HUES6 (cell line): Measurements from ENCODE around the gene MED13L.

Experiments used
- H3K27ac ChIP-seq: 2 replicates; pipeline ENCODE4 v1.7.0; 2013; ENCODE audit warnings: low read depth, mild to moderate bottlenecking, low read length, inconsistent platforms
- H3K27me3 ChIP-seq: 2 replicates; pipeline ENCODE4 v1.6.1; 2013; ENCODE audit warnings: low read length; ENCODE audit not compliant: control insufficient read depth, insufficient read depth
- H3K36me3 ChIP-seq: 2 replicates; pipeline ENCODE4 v1.6.1; 2013; ENCODE audit warnings: low read length; ENCODE audit not compliant: control insufficient read depth, insufficient read depth
- H3K4me1 ChIP-seq: 2 replicates; pipeline ENCODE4 v1.6.1; 2013; ENCODE audit warnings: low read length; ENCODE audit not compliant: control insufficient read depth, insufficient read depth
- H3K4me3 ChIP-seq: 2 replicates; pipeline ENCODE4 v1.5.1; 2013; ENCODE audit warnings: low read depth, low read length
- H3K9ac ChIP-seq: one replicate; pipeline ENCODE4 v1.6.1; 2013; ENCODE audit warnings: mild to moderate bottlenecking, low read length
- H3K9me3 ChIP-seq: 2 replicates; pipeline ENCODE4 v1.6.1; 2013; ENCODE audit warnings: low read depth, low read length; ENCODE audit not compliant: control insufficient read depth, insufficient read depth

The MED13L gene

GRCh38 chr12:116180448-116180847 lies 97.0 kb downstream of the MED13L start:
- no peak overlapping the region for H3K27ac ChIP-seq
- H3K36me3 ChIP-seq = no peaks in the 10 kb centered on the region
- H3K4me3 ChIP-seq = no peak overlapping the region
- H3K27me3 ChIP-seq = no peaks in the 10 kb centered on the region
- H3K9me3 ChIP-seq = no peaks in the 10 kb centered on the region
- H3K4me1 ChIP-seq = peaks cover 27% of the 10 kb centered on the region
- no peak overlapping the region for H3K9ac ChIP-seq

GRCh38 chr12:116179384-116179783 lies 98.1 kb downstream of the MED13L start:
- Histone ChIP-seq H3K27me3 (no peaks in the 10 kb centered on the region), H3K4me1 (peaks cover 29% of the 10 kb centered on the region), H3K9ac (no peak overlapping the region), H3K9me3 (no peaks in the 10 kb centered on the region), H3K36me3 (no peaks in the 10 kb centered on the region), H3K27ac (no peak overlapping the region), H3K4me3 (no peak overlapping the region)

- no peaks in the 10 kb centered on the region for H3K27me3 ChIP-seq
- H3K36me3 ChIP-seq = no peaks in the 10 kb centered on the region
- peaks cover 22% of the 10 kb centered on the region for H3K4me1 ChIP-seq
- H3K9me3 ChIP-seq = no peaks in the 10 kb centered on the region
- H3K9ac ChIP-seq = no peak overlapping the region
- no peak overlapping the region for H3K4me3 ChIP-seq
- no peak overlapping the region for H3K27ac ChIP-seq
Measured at GRCh38 chr12:116177017-116177416, 100.5 kb downstream of the MED13L start.

- H3K4me1 ChIP-seq = peaks cover 29% of the 10 kb centered on the region
- no peaks in the 10 kb centered on the region for H3K9me3 ChIP-seq
- no peak overlapping the region for H3K4me3 ChIP-seq
- no peak overlapping the region for H3K9ac ChIP-seq
- no peak overlapping the region for H3K27ac ChIP-seq
- H3K36me3 ChIP-seq = no peaks in the 10 kb centered on the region
- H3K27me3 ChIP-seq = no peaks in the 10 kb centered on the region
Measured at GRCh38 chr12:116174904-116175303, 102.6 kb downstream of the MED13L start.

GRCh38 chr12:116174006-116174405 lies 103.5 kb downstream of the MED13L start:
- Histone ChIP-seq H3K27ac (no peak overlapping the region), H3K9me3 (no peaks in the 10 kb centered on the region), H3K27me3 (no peaks in the 10 kb centered on the region), H3K36me3 (no peaks in the 10 kb centered on the region), H3K9ac (no peak overlapping the region), H3K4me1 (peaks cover 29% of the 10 kb centered on the region), H3K4me3 (no peak overlapping the region)

GRCh38 chr12:116172224-116172849 lies 105.2 kb downstream of the MED13L start:
- Histone ChIP-seq H3K9ac (no peak overlapping the region), H3K36me3 (no peaks in the 10 kb centered on the region), H3K27me3 (no peaks in the 10 kb centered on the region), H3K9me3 (no peaks in the 10 kb centered on the region), H3K4me3 (no peak overlapping the region), H3K27ac (no peak overlapping the region), H3K4me1 (peaks cover 29% of the 10 kb centered on the region)

GRCh38 chr12:116171549-116171948 lies 105.9 kb downstream of the MED13L start:
- H3K4me1 ChIP-seq = peaks cover 22% of the 10 kb centered on the region
- no peak overlapping the region for H3K27ac ChIP-seq
- H3K36me3 ChIP-seq = no peaks in the 10 kb centered on the region
- no peak overlapping the region for H3K4me3 ChIP-seq
- H3K27me3 ChIP-seq = no peaks in the 10 kb centered on the region
- no peak overlapping the region for H3K9ac ChIP-seq
- no peaks in the 10 kb centered on the region for H3K9me3 ChIP-seq

- Histone ChIP-seq H3K27me3 (no peaks in the 10 kb centered on the region), H3K4me1 (peaks cover 21% of the 10 kb centered on the region), H3K27ac (no peak overlapping the region), H3K4me3 (no peak overlapping the region), H3K9ac (no peak overlapping the region), H3K36me3 (no peaks in the 10 kb centered on the region), H3K9me3 (no peaks in the 10 kb centered on the region)
Measured at GRCh38 chr12:116169071-116169470, 108.4 kb downstream of the MED13L start.

GRCh38 chr12:116166306-116166705 lies 111.2 kb downstream of the MED13L start:
- Histone ChIP-seq H3K36me3 (no peaks in the 10 kb centered on the region), H3K27ac (no peak overlapping the region), H3K9me3 (no peaks in the 10 kb centered on the region), H3K9ac (no peak overlapping the region), H3K4me1 (peaks cover 23% of the 10 kb centered on the region), H3K4me3 (no peak overlapping the region), H3K27me3 (no peaks in the 10 kb centered on the region)

- Histone ChIP-seq H3K36me3 (no peaks in the 10 kb centered on the region), H3K9ac (no peak overlapping the region), H3K4me3 (no peak overlapping the region), H3K27me3 (no peaks in the 10 kb centered on the region), H3K27ac (no peak overlapping the region), H3K4me1 (peaks cover 34% of the 10 kb centered on the region), H3K9me3 (no peaks in the 10 kb centered on the region)
Measured at GRCh38 chr12:116165036-116165425, 112.5 kb downstream of the MED13L start.

- H3K4me1 ChIP-seq = peaks cover 35% of the 10 kb centered on the region
- H3K9ac ChIP-seq = no peak overlapping the region
- no peaks in the 10 kb centered on the region for H3K9me3 ChIP-seq
- H3K27me3 ChIP-seq = no peaks in the 10 kb centered on the region
- H3K36me3 ChIP-seq = no peaks in the 10 kb centered on the region
- H3K27ac ChIP-seq = no peak overlapping the region
- no peak overlapping the region for H3K4me3 ChIP-seq
Measured at GRCh38 chr12:116164250-116165035, 113.0 kb downstream of the MED13L start.
